ENCODE measurements around the gene TMPRSS5. TPM values are rescaled to one million over a fixed set of nuclear protein-coding genes. Genes with fewer than 3 reads are reported as not detected.
A peak's percentile ranks its signal among the peaks of the same experiment; 100 is the strongest.
"Not testable (repeated sequence)": the region's sequence is repeated elsewhere in the genome, so short reads cannot be mapped to it uniquely, and the experiment has no call there.

The TMPRSS5 gene
- total RNA-seq, 1 donor from 2014 or later: 2.0 TPM

DNA sequence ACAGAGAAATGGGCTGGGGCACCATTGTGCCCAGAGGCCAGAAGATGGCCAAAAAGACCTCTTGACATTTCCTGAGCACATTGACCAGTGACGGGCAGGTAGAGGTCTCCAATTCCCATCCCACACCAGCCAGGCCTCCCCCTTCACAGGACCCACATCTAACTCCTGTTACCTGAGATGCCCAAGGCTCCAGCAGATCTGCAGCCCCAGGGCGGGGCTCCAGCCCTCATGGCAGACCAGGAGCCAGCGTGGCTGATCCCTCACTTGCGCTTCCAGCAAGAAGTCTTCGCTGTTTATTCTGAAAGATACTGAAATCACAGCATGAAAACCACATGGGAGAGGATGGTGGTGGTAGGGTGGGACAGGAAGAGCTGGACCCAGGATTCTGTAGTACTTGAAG, 9.0 kb downstream of the TMPRSS5 start:
- no peak for DNase-seq (ENCODE audit: low spot score)

GRCh38 chr11:113695207-113695606, 10.9 kb downstream of the TMPRSS5 start:
- no peak for DNase-seq (ENCODE audit: low spot score)

DNA sequence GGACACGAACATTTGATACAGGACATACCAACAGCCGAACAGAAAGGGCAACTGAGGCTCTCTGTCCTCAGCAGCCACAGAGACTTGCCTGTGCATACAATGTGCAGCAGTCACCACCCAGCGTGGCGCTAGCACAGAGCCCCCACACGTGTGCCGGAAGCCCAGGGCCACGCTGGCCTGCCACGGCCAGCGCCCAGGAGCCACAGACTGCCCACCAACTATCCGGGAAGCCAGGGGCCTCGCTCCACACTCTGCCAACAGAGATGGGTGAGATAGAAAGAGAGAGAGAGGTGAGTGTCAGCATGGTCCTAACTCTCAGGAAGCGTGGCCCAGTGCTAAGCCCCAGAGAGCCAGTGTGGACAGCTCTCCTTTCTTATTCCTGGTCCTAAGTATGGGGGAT, 11.7 kb downstream of the TMPRSS5 start:
- DNase-seq (ENCODE audit: low spot score): no peak

GRCh38 chr11:113693030-113693429, 13.1 kb downstream of the TMPRSS5 start:
- no peak for DNase-seq (ENCODE audit: low spot score)

- DNase-seq (ENCODE audit: low spot score): peak; percentile 68
Observed at GRCh38 chr11:113690619-113691569, 15.2 kb downstream of the TMPRSS5 start.

DNA sequence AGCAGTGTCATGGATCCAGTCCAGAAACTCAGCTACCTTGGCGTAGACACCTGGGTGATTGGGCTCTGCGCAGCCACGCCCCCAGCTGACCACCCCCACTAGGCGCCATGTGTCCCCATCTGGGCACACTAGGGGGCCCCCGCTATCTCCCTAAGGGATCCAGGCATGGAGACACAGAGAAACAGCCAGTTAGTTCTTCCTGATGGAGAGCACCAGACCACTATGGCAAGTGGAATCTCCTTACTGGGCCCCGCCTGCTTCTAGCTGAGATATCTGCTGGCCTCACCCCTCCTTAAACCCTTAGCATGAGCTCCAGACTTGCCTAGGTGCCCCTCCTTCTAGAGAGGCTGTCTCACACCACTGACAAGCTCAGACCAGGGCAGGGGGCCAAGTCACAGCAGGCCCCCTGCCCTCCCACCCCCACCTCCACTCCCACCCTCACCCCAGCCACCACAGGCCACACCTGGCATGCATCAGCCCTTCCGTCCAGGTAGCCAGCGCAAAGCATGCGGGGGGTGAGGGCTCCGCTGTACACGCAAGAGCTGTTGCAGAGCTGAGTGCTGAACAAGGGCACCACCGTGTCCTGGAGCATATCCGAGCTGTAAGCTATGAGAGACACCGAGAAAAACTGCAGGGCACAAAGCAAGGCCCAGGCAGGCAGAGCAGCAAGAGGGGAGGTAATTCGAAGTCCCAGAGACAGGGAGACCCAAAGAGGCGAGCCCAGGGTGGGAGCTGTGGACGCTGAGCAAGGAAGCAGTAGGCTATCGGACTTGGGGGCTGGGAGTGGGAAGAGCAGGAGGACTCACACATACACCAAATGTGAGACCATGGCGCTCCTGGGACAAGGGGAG, 16.1 kb downstream of the TMPRSS5 start:
- no peak for DNase-seq (ENCODE audit: low spot score)

DNA sequence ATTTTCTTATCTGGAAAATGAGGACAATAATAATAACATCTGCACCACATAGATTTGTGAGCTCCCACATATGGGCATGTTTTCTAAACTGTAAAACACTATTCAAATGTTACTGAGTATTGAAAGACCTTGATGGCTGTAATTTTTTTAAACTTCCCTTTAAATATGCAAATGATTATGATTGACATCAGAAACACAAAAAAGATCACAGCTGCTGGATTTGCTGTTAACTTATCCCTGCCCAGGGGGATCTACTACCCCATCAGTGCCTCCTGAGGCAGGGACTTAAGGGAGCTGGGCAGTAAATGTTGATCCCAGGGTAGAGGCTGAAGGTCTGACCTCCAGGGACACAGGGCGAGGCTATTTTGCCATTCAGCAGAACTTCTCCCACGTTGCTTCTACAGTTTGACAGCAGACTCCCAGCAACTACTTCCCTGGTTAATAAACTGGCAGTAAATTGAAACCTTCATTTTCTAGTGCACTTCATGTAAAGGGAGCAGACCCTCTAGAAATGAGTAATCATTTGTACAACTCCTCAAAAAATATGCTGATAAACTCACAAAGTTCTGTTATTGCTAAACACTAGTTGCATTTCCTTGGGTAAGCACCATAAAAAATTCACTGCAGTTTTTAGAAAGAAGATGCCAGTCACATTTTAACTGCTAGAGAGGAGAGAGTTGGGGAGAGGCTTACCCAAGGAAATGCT, 20.3 kb downstream of the TMPRSS5 start:
- DNase-seq (ENCODE audit: low spot score): no peak

DNA sequence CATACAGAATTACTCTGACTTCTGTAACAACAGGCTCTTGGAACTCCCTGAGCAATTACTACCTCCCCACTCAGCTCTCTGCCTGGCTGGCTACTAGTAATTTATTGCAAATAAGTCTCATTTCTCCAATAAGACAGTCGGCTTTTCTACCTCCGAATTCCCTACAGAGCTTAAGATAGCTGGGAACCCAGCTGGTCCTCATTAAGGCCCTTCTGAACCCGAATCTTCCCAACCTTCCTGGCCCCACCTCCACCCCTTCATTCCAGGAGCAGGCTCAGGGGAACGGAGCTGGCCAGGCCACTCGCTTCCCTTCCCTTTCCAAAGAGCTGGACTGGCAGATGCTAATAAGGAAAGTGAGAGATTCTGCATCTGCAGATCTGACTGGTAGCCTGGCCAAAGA, 21.6 kb downstream of the TMPRSS5 start:
- no peak for DNase-seq (ENCODE audit: low spot score)

- no peak for DNase-seq (ENCODE audit: low spot score)
Observed at GRCh38 chr11:113683481-113684046, 22.5 kb downstream of the TMPRSS5 start.

- DNase-seq (ENCODE audit: low spot score): no peak
Observed at GRCh38 chr11:113681711-113682413, 24.2 kb downstream of the TMPRSS5 start.

GRCh38 chr11:113681282-113681681, 24.8 kb downstream of the TMPRSS5 start:
- DNase-seq (ENCODE audit: low spot score): no peak

- DNase-seq (ENCODE audit: low spot score): no peak
Observed at GRCh38 chr11:113677685-113678084, 28.4 kb downstream of the TMPRSS5 start.

- no peak for DNase-seq (ENCODE audit: low spot score)
Observed at GRCh38 chr11:113675565-113675964, 30.5 kb downstream of the TMPRSS5 start.

- no peak for DNase-seq (ENCODE audit: low spot score)
Observed at GRCh38 chr11:113675003-113675561, 31.0 kb downstream of the TMPRSS5 start.

GRCh38 chr11:113674397-113674685, 31.8 kb downstream of the TMPRSS5 start:
- DNase-seq (ENCODE audit: low spot score): no peak

DNA sequence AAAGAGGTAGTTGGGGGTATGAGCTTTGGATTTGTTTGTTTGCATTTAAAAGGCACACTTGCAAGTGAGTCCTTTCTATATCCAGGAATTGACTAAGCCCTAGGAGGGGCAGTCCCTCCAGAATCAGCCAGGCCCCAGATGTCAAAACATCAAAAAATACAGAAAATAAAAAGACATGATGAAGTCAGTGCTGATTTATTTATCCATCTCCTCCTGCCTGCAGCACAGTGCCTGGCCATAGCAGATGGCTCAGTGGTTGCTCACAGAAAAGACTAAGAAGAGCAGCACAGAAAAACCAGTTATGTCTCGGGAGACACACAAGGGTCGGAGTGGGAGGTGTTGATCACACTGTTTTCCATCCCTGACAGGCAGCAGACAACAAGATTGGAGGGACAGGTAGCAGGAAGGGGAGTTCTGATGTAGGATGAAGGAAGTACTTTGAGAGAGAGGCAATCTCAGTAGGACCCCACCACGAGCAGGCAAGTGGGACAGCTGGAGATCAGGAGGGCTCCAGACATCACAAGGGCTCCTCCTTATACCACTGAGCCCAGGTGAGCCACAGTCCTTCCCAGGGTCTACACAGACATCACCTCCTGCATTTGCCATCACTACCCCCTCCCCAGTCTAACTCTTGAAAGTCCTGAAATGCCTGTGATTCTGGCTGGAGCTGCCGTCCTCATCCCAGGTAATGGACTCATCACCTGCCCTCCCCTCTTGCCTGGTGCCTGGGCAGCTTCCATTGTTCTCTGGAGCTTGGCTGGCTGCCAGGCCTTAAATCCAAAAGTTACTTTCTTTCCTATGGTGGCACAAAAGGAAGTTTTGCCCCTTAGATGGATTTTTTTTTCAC, 32.3 kb downstream of the TMPRSS5 start:
- DNase-seq (ENCODE audit: low spot score): no peak

GRCh38 chr11:113671914-113672313, 34.2 kb downstream of the TMPRSS5 start:
- not testable (repeated sequence) for DNase-seq (ENCODE audit: low spot score)

- no peak for DNase-seq (ENCODE audit: low spot score)
Observed at GRCh38 chr11:113670831-113671215, 35.3 kb downstream of the TMPRSS5 start.

- DNase-seq (ENCODE audit: low spot score): no peak
Observed at GRCh38 chr11:113670149-113670830, 35.8 kb downstream of the TMPRSS5 start.
